DLD1 (cell line): ENCODE results near the gene LONRF3.

Experiments
- in situ Hi-C: cut with HindIII; loops from 2 replicates; pipeline ENCODE4 v1.10.0; 2017; ENCODE audit warnings: low sequenced_read_pairs

LONRF3 gene

DNA sequence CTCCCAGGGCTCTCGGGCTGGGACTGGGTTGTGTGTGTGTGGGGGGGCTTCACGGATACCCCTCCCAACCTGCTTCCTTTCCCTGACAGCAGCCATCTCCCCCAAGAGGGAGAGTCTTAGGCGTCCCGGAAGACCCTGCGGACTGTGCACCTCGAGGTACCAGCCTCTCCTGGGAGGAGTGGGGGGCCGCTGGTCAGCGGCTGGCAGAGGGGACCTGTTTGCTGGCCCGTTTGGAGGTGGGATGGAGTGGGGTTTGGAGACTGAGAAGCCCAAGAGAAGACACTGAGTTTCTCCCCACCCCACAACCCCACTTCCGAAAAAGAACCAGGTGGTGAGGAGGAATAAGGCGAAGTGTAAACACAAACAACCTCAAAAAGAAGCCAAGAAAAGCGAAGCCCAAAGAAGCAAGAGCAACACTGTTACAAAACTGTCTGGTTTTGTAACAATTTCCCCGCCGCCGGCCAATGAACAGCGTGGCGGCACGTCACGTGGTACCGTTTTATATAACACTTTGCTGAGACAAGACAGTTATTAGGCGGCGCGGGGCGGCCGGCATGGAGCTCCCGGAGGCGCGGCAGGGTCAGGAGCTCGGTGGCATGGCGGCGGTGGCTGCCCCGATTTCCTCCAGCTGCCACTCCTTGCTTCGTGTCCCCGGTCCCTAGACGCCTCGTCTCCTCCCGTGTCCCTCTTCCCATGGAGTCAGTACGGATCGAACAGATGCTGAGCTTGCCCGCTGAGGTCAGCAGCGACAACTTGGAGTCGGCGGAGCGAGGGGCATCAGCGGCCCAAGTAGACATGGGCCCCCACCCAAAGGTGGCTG lies at the start of gene LONRF3:
TSS of gene LONRF3 (plus strand) at position 531 of the 820 bp plus-strand sequence. CDS start at position 694, 163 bp downstream.
- in situ Hi-C loops, result no loop called here

- in situ Hi-C loops, result no loop called here
These were observed 46.3 kb upstream of the LONRF3 start for GRCh38 chrX:118928151-118928550.

DNA sequence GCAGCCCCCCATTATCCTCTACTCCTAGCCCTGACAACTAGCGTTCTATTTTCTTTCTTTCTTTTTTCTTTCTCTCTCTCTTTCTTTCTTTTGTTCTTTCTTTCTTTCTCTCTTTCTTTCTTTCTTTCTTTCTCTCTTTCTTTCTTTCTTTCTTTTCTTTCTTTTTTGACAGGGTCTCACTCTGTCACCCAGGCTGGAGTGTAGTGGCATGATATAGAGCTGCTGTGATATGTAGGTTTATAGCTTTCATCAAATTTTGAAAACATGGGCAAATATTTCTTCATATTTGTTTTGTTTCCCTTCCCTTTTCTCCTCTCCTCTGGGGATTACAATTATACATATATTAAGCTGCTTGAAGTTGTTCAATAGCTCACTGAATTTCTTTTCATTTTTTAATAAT lies 39.1 kb upstream of the LONRF3 start:
- in situ Hi-C loops, result no loop called here

GRCh38 chrX:118941147-118941546 lies 33.3 kb upstream of the LONRF3 start:
- in situ Hi-C loops, result no loop called here

DNA sequence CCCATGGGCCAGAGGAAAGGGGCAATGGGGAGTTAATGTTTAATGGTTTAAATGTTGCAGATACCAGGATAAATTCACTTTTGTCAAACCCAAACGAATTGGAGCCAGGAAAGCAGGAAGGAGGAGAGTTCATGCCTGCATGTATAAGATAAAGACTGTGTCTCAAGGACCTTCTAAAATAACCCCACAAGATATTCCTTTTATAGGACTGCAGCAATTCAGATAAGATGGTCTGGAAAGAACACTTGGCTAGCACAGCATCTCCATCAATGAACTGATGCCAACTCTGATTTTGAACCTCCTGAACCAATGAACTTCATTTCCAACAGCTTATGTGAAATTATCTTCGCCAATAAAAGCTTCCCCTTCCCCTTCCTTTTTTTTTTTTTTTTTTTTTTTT lies 31.3 kb upstream of the LONRF3 start:
- in situ Hi-C loops, result no loop called here

DNA sequence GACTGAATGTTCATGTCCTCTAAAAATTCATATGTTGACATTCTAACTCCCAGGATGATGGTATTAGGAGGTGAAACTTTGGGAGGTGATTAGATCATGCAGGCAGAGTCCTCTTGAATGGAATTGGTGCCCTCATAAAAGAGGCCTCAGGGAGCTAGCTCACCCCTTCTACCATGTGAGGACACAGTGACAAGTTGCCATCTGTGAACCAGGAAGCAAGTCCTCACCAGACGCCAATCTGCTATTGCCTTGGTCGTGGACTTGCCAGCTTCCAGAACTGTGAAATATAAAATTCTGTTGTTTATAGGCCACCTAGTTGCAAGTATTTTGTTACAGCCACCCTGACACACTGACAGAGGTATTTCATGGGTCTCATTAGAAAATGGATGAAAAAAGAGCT lies 28.5 kb upstream of the LONRF3 start:
- in situ Hi-C loops, result no loop called here

- in situ Hi-C loops, result no loop called here
These were observed 26.1 kb upstream of the LONRF3 start for GRCh38 chrX:118948270-118948669.

- in situ Hi-C loops, result no loop called here
These were observed 12.4 kb upstream of the LONRF3 start for GRCh38 chrX:118961866-118962560.

DNA sequence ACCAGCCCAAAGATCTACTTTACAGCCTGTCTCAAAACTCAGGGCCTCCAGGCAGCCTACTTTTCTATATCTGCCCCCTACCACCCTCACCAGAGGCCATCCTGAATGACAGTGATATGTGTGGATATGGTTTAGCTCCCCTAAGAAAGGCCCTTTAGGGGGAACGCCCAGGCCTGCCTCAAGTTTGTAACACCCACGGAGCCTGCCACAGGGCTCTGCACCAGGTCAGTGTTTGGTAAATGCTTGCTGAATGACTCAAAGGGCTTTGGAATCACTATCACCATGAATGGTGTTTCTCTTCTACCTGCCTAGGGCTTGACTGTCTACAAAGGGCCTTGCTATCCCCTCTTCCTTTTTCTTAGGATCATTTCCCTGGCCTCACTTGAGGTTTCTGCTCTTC lies 11.3 kb upstream of the LONRF3 start:
- in situ Hi-C loops, result no loop called here

DNA sequence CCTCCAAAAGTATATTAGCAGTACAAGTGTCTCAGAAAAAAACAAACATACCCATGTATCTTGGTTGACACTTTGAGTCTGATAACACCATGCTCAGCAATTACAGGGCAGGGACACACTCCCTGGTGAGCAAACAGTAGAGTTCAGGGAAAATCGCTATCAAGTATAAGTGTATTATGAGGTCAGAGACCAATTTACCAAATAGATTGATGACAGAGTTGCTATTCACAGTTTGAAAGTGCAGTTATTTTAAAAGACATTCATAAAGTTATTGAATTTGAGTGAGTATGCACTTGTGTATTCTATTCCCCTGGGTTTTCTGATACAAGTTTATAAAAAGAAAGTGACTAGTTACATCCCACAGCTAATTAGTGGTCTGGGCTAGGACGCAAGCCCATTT lies 10.2 kb upstream of the LONRF3 start:
- in situ Hi-C loops, result no loop called here

DNA sequence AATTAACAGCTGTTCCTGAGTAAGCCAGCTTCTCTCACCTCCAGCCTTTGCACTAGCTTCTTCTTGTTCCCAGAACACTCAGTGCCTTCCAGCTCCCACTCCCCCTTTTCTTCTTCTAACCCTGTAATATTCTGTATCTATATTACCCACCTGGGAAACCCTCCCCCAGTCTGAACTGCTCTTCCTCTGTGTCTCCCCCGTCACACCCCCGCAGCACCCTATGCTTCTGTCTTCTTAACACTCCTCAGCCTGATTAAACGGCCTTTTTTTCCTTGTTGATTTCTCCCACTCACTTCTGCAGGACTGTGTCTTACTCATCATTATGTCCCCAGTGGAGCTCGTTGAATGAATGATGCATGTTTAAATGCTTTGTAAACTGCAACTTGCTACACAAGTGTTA lies 9.0 kb upstream of the LONRF3 start:
- in situ Hi-C loops, result no loop called here

DNA sequence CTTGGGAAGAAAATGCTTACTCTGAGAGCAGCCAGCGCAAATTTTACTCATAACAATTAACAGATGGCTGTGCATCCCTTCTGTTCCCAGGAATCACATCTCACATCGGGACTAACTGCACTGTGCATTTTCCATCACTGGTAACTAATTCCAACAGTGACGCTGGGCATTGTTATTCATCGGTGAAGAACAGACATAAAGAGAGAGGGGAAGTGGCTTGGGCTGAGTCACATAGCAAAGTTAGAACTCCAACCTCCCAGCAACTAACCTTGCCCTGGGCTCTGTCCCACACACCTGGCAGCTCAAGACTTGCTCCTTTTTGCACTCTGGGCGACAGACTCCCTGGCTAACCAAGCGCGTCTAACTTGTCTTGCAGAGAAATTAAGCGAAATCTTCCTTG lies 6.4 kb upstream of the LONRF3 start:
- in situ Hi-C loops, result no loop called here

- in situ Hi-C loops, result no loop called here
These were observed 2.9 kb upstream of the LONRF3 start for GRCh38 chrX:118971552-118971951.

DNA sequence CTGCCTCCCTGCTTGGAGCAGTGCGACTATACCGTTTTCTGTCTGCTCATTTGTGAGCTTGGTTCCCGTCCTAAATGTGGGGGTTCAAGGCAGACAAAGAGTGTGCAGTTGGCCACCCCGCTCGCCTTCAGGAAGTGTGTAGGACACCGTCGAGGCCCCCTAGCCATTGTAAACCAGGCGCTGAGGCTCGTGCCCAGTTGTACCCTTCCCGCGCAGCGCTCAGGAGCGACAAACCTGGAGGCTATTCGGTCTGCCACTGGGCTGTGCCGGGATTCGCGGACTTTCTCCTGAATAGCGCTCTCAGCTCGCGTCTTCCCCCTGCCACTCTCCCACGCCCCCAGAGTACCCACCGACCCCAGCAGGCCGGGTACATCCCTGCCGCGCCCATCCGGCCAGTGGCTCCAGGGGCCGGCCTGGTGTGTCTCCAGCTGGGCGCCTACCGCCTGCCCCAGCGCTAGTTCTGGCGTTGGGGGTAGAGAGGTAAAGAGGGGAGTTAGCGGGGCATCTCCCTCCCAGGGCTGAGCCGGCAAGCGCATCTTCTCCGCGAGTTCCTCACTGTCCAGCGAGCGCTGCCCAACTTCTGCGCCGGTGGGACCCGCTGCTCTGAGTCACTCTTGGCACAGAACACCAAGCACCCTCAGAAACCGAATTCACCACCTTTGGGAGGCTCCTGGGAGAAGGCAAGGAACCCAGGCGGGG lies 880 bp upstream of the LONRF3 start:
- in situ Hi-C loops, result no loop called here

DNA sequence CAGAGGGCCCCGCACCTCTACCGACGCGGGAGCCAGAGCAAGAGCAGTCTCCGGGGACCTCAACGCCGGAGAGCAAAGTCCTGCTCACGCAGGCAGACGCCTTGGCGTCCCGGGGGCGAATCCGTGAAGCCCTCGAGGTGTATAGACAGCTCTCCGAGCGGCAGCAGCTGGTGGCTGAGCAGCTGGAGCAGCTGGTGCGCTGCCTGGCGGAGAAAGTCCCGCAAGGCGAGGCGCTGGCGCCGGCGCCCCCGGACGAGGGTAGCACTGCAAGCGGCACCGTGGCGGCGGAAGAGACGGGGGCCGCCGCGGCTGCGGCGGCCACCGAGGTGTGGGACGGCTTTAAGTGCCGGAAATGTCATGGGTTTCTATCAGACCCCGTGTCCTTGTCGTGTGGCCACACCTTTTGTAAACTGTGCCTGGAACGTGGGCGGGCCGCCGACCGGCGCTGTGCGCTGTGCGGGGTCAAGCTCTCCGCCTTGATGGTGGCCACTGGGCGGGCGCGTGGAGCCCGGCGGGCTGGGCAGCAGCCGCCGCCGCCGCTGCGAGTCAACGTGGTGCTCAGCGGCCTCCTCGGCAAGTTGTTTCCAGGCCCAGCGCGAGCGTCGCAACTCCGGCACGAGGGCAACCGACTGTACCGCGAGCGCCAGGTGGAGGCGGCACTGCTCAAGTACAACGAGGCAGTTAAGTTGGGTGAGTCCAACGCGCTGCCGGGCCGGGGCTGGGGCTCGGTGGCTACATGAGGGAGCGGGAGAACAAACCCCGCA lies 672 bp downstream of the LONRF3 start:
- in situ Hi-C loops, result no loop called here

- in situ Hi-C loops, result no loop called here
These were observed 1.6 kb downstream of the LONRF3 start for GRCh38 chrX:118975831-118976598.

GRCh38 chrX:118976599-118977340 lies 2.4 kb downstream of the LONRF3 start:
- in situ Hi-C loops, result no loop called here

DNA sequence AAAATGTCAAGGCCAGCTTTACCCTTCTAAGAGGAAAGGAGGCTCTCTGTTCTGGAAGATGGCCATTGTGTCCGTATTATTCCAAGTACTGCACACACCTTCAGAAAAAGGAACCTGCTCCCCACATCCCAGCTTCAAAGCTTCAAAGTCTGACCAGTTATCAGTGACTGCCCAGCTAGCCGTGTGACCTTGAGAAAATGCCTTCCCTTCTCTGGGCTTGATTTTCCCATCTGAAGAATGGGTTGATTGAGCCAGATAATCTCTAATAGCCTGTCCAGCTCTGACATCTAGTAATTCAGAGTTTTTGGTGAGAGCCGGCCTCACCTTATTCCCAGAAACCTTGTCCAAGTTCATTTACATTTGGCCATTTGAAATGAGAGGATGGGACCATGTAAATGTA lies 3.0 kb downstream of the LONRF3 start:
- in situ Hi-C loops, result no loop called here

GRCh38 chrX:118978451-118978850 lies 4.0 kb downstream of the LONRF3 start:
- in situ Hi-C loops, result no loop called here

- in situ Hi-C loops, result no loop called here
These were observed 6.3 kb downstream of the LONRF3 start for GRCh38 chrX:118980761-118981160.
